ENCODE data around the gene UBAC2. TPM values are rescaled to one million over a fixed set of nuclear protein-coding genes. Genes with fewer than 3 reads are reported as not detected.
A peak's percentile ranks its signal among the peaks of the same experiment; 100 is the strongest.

Gene UBAC2
- total RNA-seq, 2 experiments from 2014 or later, result 43.4 to 44.9 TPM

GRCh38 chr13:99255271-99255670 is 54.6 kb downstream of the UBAC2 start:
- Mint-ChIP-seq H3K4me1 (ENCODE audit: low read depth) (peaks cover 68% of the 10 kb centered on the region), H3K27ac (peak overlapping the region; percentile 46), H3K9me3 (no peaks in the 10 kb centered on the region), H3K27me3 (ENCODE audit: low read depth) (no peaks in the 10 kb centered on the region), H3K4me3 (no peak overlapping the region), H3K36me3 (ENCODE audit: low read depth) (peaks cover 27% of the 10 kb centered on the region)
- intact Hi-C loops (cut with micrococcal nuclease), result loop anchor here (5.0 kb wide), 2 partner anchors 258 to 352 kb away; partner anchors contain the start of gene CLYBL
- DNase-seq, result no peak
- CTCF ChIA-PET, result interaction anchor here (1.1 to 2.4 kb wide), 8 partner anchors 9 to 79 kb away, joined by 3 to 13 read pairs (median 5); no protein-coding TSS in a partner anchor

GRCh38 chr13:99256283-99256682 is 55.6 kb downstream of the UBAC2 start:
- H3K27ac Mint-ChIP-seq, result peak overlapping the region; percentile 87
- H3K4me3 Mint-ChIP-seq, result peak overlapping the region; percentile 70
- no peaks in the 10 kb centered on the region for H3K27me3 Mint-ChIP-seq (ENCODE audit: low read depth)

GRCh38 chr13:99256709-99257108 is 56.1 kb downstream of the UBAC2 start:
- no peak for DNase-seq
- Mint-ChIP-seq H3K4me3 (peak overlapping the region; percentile 70), H3K27me3 (ENCODE audit: low read depth) (no peaks in the 10 kb centered on the region), H3K9me3 (no peaks in the 10 kb centered on the region), H3K4me1 (ENCODE audit: low read depth) (peaks cover 70% of the 10 kb centered on the region), H3K36me3 (ENCODE audit: low read depth) (peaks cover 24% of the 10 kb centered on the region), H3K27ac (peak overlapping the region; percentile 87)
- CTCF ChIA-PET, result interaction anchor here (0.8 to 2.4 kb wide), 11 partner anchors 7 to 182 kb away, joined by 3 to 13 read pairs (median 4); no protein-coding TSS in a partner anchor
- intact Hi-C loops (cut with micrococcal nuclease), result loop anchor here (5.0 kb wide), 2 partner anchors 259 to 351 kb away; partner anchors contain the start of gene CLYBL

More at GRCh38 chr13:99256283-99256682, 55.6 kb downstream of the UBAC2 start:
- Mint-ChIP-seq H3K4me1 (ENCODE audit: low read depth) (peaks cover 70% of the 10 kb centered on the region), H3K9me3 (no peaks in the 10 kb centered on the region), H3K36me3 (ENCODE audit: low read depth) (peaks cover 24% of the 10 kb centered on the region)
- CTCF ChIA-PET, result interaction anchor here (0.6 to 2.4 kb wide), 13 partner anchors 8 to 182 kb away, joined by 3 to 13 read pairs (median 4); partner anchors contain the start of gene UBAC2
- intact Hi-C loops (cut with micrococcal nuclease), result loop anchor here (5.0 kb wide), 2 partner anchors 259 to 351 kb away; partner anchors contain the start of gene CLYBL
- DNase-seq, result no peak

- no peaks in the 10 kb centered on the region for H3K9me3 Mint-ChIP-seq
- H3K27me3 Mint-ChIP-seq (ENCODE audit: low read depth), result no peaks in the 10 kb centered on the region
- intact Hi-C loops (cut with micrococcal nuclease), result loop anchor here (5.0 kb wide), 2 partner anchors 260 to 350 kb away; partner anchors contain the start of gene CLYBL
- H3K27ac Mint-ChIP-seq, result no peak overlapping the region
- peaks cover 70% of the 10 kb centered on the region for H3K4me1 Mint-ChIP-seq (ENCODE audit: low read depth)
- no peak for DNase-seq
- peak overlapping the region; percentile 38 for H3K4me3 Mint-ChIP-seq
- CTCF ChIA-PET, result interaction anchor here (0.8 to 2.0 kb wide), 11 partner anchors 9 to 181 kb away, joined by 3 to 10 read pairs (median 4); no protein-coding TSS in a partner anchor
- peaks cover 26% of the 10 kb centered on the region for H3K36me3 Mint-ChIP-seq (ENCODE audit: low read depth)
Measured at GRCh38 chr13:99257291-99257690, 56.6 kb downstream of the UBAC2 start.

DNA sequence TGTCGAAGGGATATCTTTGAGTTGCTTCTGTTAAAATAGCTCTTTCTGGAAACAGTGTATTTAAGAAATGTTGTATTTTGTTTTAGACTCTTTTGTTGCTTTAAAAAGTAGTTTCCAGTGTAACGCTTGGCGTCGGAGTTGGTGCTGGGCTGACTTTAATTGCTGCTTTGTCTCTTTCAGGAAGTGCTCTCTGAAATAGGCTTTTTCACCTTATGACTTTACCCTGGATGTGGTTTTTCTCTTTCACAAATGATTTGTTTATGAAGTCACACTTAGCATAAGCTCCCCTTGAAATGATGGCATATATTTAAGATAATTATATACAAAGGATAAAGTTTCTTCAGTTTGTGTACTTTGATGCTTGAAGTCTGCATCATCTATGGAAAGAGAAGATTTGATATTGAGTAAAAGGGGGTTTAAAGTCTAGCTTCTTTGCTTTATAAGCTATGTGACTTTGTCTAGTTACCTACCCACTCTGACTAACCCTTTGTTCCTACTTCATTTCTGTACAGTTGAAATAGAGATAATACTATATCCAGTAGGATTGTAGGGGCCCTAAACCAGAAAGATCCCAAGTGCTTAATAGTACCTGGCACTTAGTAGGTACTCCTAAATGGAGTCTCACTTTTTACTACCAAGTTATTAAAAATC is 57.7 kb downstream of the UBAC2 start, which contains the start of gene GPR18:
TSS of gene GPR18 (minus strand) at position 170 of the 651 bp plus-strand sequence. CDS start 2,507 bp downstream, outside the sequence.
- peaks cover 72% of the 10 kb centered on the region for H3K4me1 Mint-ChIP-seq (ENCODE audit: low read depth)
- H3K9me3 Mint-ChIP-seq, result no peaks in the 10 kb centered on the region
- H3K36me3 Mint-ChIP-seq (ENCODE audit: low read depth), result peaks cover 27% of the 10 kb centered on the region
- CTCF ChIA-PET, result interaction anchor here (0.6 to 2.0 kb wide), 18 partner anchors 9 to 230 kb away, joined by 3 to 10 read pairs (median 4); partner anchors contain the start of gene UBAC2
- H3K27ac Mint-ChIP-seq, result peak within 1 kb of the TSS; percentile 91
- H3K4me3 Mint-ChIP-seq, result peak within 1 kb of the TSS; percentile 81
- peak; percentile 61 for DNase-seq
- intact Hi-C loops (cut with micrococcal nuclease), result loop anchor here (1.0 to 5.0 kb wide), 16 partner anchors 20 to 349 kb away; partner anchors contain the start of genes CLYBL, GPR183 and UBAC2
- H3K27me3 Mint-ChIP-seq (ENCODE audit: low read depth), result no peaks in the 10 kb centered on the region

GRCh38 chr13:99258946-99259345 is 58.3 kb downstream of the UBAC2 start:
- peaks cover 74% of the 10 kb centered on the region for H3K4me1 Mint-ChIP-seq (ENCODE audit: low read depth)
- H3K9me3 Mint-ChIP-seq, result no peaks in the 10 kb centered on the region
- no peaks in the 10 kb centered on the region for H3K27me3 Mint-ChIP-seq (ENCODE audit: low read depth)
- peak overlapping the region; percentile 91 for H3K27ac Mint-ChIP-seq
- intact Hi-C loops (cut with micrococcal nuclease), result loop anchor here (1.0 to 5.0 kb wide), 16 partner anchors 21 to 348 kb away; partner anchors contain the start of genes CLYBL, GPR183 and UBAC2
- CTCF ChIA-PET, result interaction anchor here (0.7 to 2.0 kb wide), 13 partner anchors 9 to 230 kb away, joined by 3 to 10 read pairs (median 4); partner anchors contain the start of gene UBAC2
- H3K36me3 Mint-ChIP-seq (ENCODE audit: low read depth), result peaks cover 26% of the 10 kb centered on the region
- peak; percentile 49 for DNase-seq
- H3K4me3 Mint-ChIP-seq, result peak overlapping the region; percentile 34

DNA sequence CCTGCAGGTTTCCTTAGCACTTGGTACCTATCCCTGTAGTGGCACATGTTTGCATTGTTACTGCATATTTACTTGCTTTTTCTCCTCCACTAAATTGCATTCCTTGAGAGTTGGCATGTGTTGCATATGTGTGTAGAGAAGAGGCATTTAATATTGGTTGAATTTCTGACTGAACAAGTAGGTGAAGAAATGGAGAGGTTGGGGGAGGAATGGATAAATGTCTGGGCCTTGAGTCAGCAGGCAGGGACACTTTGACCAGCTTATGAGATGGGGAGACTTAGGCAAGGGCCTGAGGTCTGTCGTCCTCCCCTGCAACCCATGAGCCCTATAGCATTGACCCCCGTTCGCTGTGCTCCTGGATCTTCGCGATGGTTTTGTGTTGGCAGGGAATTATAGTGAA is 59.6 kb downstream of the UBAC2 start:
- no peak overlapping the region for H3K4me3 Mint-ChIP-seq
- H3K27ac Mint-ChIP-seq, result no peak overlapping the region
- H3K9me3 Mint-ChIP-seq, result no peaks in the 10 kb centered on the region
- H3K4me1 Mint-ChIP-seq (ENCODE audit: low read depth), result peaks cover 76% of the 10 kb centered on the region
- intact Hi-C loops (cut with micrococcal nuclease), result no loop called here
- CTCF ChIA-PET, result interaction anchor here (1.0 to 1.4 kb wide), 5 partner anchors 9 to 84 kb away, joined by 3 to 5 read pairs (median 4); no protein-coding TSS in a partner anchor
- DNase-seq, result no peak
- H3K27me3 Mint-ChIP-seq (ENCODE audit: low read depth), result no peaks in the 10 kb centered on the region
- peaks cover 17% of the 10 kb centered on the region for H3K36me3 Mint-ChIP-seq (ENCODE audit: low read depth)

GRCh38 chr13:99261059-99261458 is 60.4 kb downstream of the UBAC2 start:
- H3K9me3 Mint-ChIP-seq, result no peaks in the 10 kb centered on the region
- H3K27ac Mint-ChIP-seq, result peak overlapping the region; percentile 15
- no peak overlapping the region for H3K4me3 Mint-ChIP-seq
- H3K4me1 Mint-ChIP-seq (ENCODE audit: low read depth), result peaks cover 76% of the 10 kb centered on the region
- CTCF ChIA-PET, result interaction anchor here (1.0 to 1.2 kb wide), 2 partner anchors 8 to 84 kb away, joined by 3 to 4 read pairs; no protein-coding TSS in a partner anchor
- H3K27me3 Mint-ChIP-seq (ENCODE audit: low read depth), result no peaks in the 10 kb centered on the region
- peaks cover 14% of the 10 kb centered on the region for H3K36me3 Mint-ChIP-seq (ENCODE audit: low read depth)
- DNase-seq, result no peak
- intact Hi-C loops (cut with micrococcal nuclease), result no loop called here

GRCh38 chr13:99263126-99263785 is 62.6 kb downstream of the UBAC2 start:
- Mint-ChIP-seq H3K9me3 (no peaks in the 10 kb centered on the region), H3K27ac (no peak overlapping the region), H3K4me3 (no peak overlapping the region), H3K36me3 (ENCODE audit: low read depth) (peaks cover 16% of the 10 kb centered on the region), H3K4me1 (ENCODE audit: low read depth) (peaks cover 71% of the 10 kb centered on the region), H3K27me3 (ENCODE audit: low read depth) (no peaks in the 10 kb centered on the region)
- intact Hi-C loops (cut with micrococcal nuclease), result no loop called here
- CTCF ChIA-PET, result interaction anchor here (1.0 to 9.5 kb wide), 5 partner anchors 7 to 173 kb away, joined by 3 to 226 read pairs (median 6); partner anchors contain the start of gene UBAC2
- DNase-seq, result no peak

- Mint-ChIP-seq H3K27ac (no peak overlapping the region), H3K36me3 (ENCODE audit: low read depth) (peaks cover 16% of the 10 kb centered on the region), H3K27me3 (ENCODE audit: low read depth) (no peaks in the 10 kb centered on the region), H3K4me3 (no peak overlapping the region), H3K9me3 (no peaks in the 10 kb centered on the region), H3K4me1 (ENCODE audit: low read depth) (peaks cover 67% of the 10 kb centered on the region)
- no peak for DNase-seq
- CTCF ChIA-PET, result interaction anchor here (0.6 to 9.5 kb wide), 11 partner anchors 8 to 177 kb away, joined by 3 to 226 read pairs (median 5); partner anchors contain the start of gene UBAC2
- intact Hi-C loops (cut with micrococcal nuclease), result loop anchor here (2.0 kb wide), 2 partner anchors 139 to 175 kb away; no protein-coding TSS in a partner anchor
Measured at GRCh38 chr13:99264051-99264450, 63.4 kb downstream of the UBAC2 start.

- DNase-seq, result peak; percentile 81
- peak overlapping the region; percentile 86 for H3K27ac Mint-ChIP-seq
- intact Hi-C loops (cut with micrococcal nuclease), result loop anchor here (1.0 to 5.0 kb wide), 9 partner anchors 51 to 603 kb away; no protein-coding TSS in a partner anchor
- no peaks in the 10 kb centered on the region for H3K27me3 Mint-ChIP-seq (ENCODE audit: low read depth)
- H3K4me1 Mint-ChIP-seq (ENCODE audit: low read depth), result peaks cover 61% of the 10 kb centered on the region
- no peaks in the 10 kb centered on the region for H3K9me3 Mint-ChIP-seq
- no peak overlapping the region for H3K4me3 Mint-ChIP-seq
- CTCF ChIA-PET, result interaction anchor here (0.5 to 11.9 kb wide), 31 partner anchors 9 to 613 kb away, joined by 3 to 302 read pairs (median 7); partner anchors contain the start of gene UBAC2
- H3K36me3 Mint-ChIP-seq (ENCODE audit: low read depth), result peaks cover 8% of the 10 kb centered on the region
Measured at GRCh38 chr13:99265162-99265800, 64.6 kb downstream of the UBAC2 start.
